Measurements from ENCODE around the gene ANKRD52. TPM values are rescaled to one million over a fixed set of nuclear protein-coding genes. Genes with fewer than 3 reads are reported as not detected.

ANKRD52 gene
- total RNA-seq, 1 donor, result 8.4 TPM

DNA sequence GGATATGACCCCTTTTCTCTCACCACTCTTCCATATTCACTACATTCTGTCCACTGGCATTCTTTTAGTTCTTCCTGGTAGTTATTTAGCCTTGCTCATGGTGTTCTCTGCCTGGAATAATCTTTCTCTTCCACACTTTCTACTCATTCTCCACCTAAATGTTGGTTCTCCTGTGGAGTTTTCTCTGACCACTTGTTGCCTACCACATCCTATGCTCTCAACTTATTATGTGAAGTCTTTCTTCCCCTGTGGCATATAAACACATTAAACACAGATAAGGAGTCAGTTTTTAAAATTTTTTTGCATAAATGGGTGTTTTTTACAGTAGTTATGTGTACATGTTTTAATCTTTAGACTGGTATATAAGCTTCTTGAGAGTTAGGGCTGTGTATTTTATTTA lies 65.6 kb downstream of the ANKRD52 start:
- H3K4me3 ChIP-seq (ENCODE audit: low read length), result no peak overlapping the region
- no peaks in the 10 kb centered on the region for H3K27me3 ChIP-seq (ENCODE audit: insufficient read depth, low read length)

DNA sequence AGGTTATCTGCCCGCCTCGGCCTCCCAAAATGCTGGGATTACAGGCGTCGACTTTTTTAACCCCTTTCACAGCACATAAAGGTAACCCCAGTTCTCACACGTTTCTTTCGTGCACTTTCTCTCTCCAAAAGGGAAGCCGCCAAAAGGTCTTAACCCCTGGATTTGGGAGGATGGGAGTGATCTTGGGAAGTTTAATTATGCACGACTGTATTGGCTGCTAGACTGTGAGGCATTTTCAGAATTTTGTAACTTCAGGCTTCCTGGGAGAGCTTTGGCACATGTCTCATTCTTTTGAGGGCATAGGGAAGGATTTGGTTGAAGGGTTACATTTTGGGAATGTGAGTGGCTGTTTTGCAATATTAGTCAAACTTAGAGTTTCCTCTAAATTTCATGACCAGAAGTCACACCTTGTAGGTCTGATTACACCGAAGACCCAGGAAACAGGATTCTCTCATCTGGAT lies 67.5 kb downstream of the ANKRD52 start:
- peaks cover 35% of the 10 kb centered on the region for H3K4me1 ChIP-seq (ENCODE audit: insufficient read depth, low read length)
- H3K4me3 ChIP-seq (ENCODE audit: low read length), result no peak overlapping the region
- no peaks in the 10 kb centered on the region for H3K27me3 ChIP-seq (ENCODE audit: insufficient read depth, low read length)
- no peaks in the 10 kb centered on the region for H3K9me3 ChIP-seq (ENCODE audit: low read depth, low read length)

More for the DNA sequence above, 65.6 kb downstream of the ANKRD52 start:
- H3K4me1 ChIP-seq (ENCODE audit: insufficient read depth, low read length), result peaks cover 25% of the 10 kb centered on the region
- no peaks in the 10 kb centered on the region for H3K9me3 ChIP-seq (ENCODE audit: low read depth, low read length)

- Histone ChIP-seq H3K9me3 (ENCODE audit: low read depth, low read length) (no peaks in the 10 kb centered on the region), H3K27me3 (ENCODE audit: insufficient read depth, low read length) (no peaks in the 10 kb centered on the region), H3K4me3 (ENCODE audit: low read length) (peak overlapping the region; percentile 74), H3K4me1 (ENCODE audit: insufficient read depth, low read length) (peaks cover 35% of the 10 kb centered on the region)
Measured at GRCh38 chr12:56189918-56190694, 68.1 kb downstream of the ANKRD52 start.

DNA sequence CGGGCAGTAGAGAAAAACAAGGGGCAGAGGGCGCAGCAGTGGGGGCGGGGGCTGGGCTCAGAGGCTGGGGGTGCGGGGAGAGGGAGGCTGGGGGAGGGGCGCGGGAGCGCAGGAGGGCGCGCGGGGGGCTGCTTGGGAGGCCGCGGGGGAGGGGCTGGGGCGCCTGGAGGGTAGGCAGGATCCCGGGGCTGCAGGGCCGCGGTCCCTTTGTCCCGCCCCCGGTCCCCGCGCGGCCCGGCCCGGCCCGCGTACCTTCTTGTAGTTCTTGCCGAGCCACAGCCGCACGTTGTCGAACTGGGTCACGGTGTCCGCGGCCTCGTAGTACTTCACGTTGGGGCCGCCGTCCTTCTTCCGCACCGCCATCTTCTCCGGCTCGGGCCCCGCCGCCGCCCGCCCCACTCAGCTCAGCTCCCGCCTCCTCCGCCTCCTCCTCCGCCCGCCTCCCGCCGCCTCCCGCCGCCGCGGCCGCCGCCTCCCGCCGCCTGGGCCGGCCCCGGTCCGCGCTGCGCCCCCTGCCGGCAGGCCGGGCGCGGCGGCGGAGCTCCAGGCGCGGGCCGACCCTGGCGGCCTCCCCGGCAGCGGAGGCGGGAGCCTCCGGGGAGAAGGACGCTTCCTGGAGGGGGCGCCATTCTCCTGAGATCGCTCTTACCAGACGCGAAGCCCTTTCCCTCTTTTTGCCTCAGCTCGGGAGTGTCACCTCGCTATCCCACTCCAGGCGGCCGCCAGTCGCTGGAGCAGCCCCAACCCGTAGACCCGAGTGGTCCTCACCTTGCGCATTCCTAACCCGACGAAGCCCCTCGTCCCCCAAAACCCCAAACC lies 68.9 kb downstream of the ANKRD52 start, which contains the start of gene SMARCC2:
Gene SMARCC2, minus strand, starts transcription at position 385 of the 819 bp plus-strand sequence. Its CDS starts 22 bp downstream, at position 363.
- H3K27me3 ChIP-seq (ENCODE audit: insufficient read depth, low read length), result no peaks in the 10 kb centered on the region
- no peaks in the 10 kb centered on the region for H3K9me3 ChIP-seq (ENCODE audit: low read depth, low read length)
- H3K4me3 ChIP-seq (ENCODE audit: low read length), result peak within 1 kb of the TSS; percentile 74
- peaks cover 35% of the 10 kb centered on the region for H3K4me1 ChIP-seq (ENCODE audit: insufficient read depth, low read length)

DNA sequence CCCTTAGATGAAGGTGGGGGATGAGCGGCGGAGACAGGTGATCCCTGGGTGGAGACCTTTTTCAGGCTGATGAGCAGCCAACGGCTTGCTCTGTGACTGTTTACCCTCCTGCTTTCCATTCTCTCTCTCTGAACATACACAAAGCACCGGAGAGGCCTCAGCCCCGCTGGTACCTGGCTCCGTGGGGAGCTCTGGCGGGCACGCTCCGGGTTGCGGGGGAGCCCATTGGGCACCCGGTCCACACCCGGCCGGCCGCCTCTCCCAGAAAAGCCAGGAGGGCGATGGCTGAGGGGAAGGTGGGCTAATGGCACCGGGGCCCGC lies 69.4 kb downstream of the ANKRD52 start:
- Histone ChIP-seq H3K4me1 (ENCODE audit: insufficient read depth, low read length) (peaks cover 35% of the 10 kb centered on the region), H3K27me3 (ENCODE audit: insufficient read depth, low read length) (no peaks in the 10 kb centered on the region), H3K9me3 (ENCODE audit: low read depth, low read length) (no peaks in the 10 kb centered on the region), H3K4me3 (ENCODE audit: low read length) (peak overlapping the region; percentile 54)

DNA sequence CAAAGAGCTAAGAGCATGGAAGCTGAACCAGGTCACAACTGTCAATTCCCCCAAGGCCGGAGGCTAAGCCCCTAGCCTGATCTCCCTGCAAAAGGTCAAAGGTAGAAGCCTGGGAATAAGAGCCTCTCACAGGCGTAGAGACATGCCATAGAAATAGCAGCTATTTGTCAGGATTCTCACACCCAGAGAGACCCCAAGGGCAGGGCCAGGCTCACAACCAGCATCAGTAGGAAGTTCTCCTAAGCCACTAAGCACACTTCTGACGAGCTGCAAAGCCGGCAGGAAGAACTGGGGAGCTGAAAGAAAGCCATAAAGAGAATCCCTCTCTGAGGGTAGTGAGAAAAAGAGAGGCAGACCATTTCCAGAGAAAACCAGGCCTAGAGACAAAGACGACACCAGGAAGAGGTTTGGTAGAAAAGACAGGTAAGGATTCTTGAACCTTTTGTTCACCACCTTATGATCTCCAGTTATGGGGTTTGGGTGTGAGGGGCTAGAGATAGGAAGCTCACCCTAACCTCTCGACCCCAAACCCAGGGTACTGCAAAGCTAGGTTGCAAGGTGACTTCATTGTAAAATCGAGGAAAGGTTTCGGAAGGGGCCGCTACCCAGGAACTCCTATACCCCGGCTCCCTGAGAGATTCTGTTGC lies 69.9 kb downstream of the ANKRD52 start:
- H3K9me3 ChIP-seq (ENCODE audit: low read depth, low read length), result no peaks in the 10 kb centered on the region
- no peaks in the 10 kb centered on the region for H3K27me3 ChIP-seq (ENCODE audit: insufficient read depth, low read length)
- peaks cover 35% of the 10 kb centered on the region for H3K4me1 ChIP-seq (ENCODE audit: insufficient read depth, low read length)
- peak overlapping the region; percentile 54 for H3K4me3 ChIP-seq (ENCODE audit: low read length)

Other genes starting within 250 kb of the ANKRD52 start
- gene IKZF4, start 237.3 kb downstream of the ANKRD52 start, total RNA-seq, result 1.3 TPM
- 1,312 TPM for gene RPS26, start 216.5 kb downstream of the ANKRD52 start, total RNA-seq
- 1.4 TPM for gene ERBB3, start 178.2 kb downstream of the ANKRD52 start, total RNA-seq
- gene PA2G4, start 153.8 kb downstream of the ANKRD52 start, total RNA-seq, result 103 TPM
- gene RPL41, start 141.8 kb downstream of the ANKRD52 start, total RNA-seq, result 5,493 TPM
- 8.6 TPM for gene ZC3H10, start 140.1 kb downstream of the ANKRD52 start, total RNA-seq
- gene ESYT1, start 130.1 kb downstream of the ANKRD52 start, total RNA-seq, result 62.1 TPM
- gene MYL6B, start 105.8 kb downstream of the ANKRD52 start, total RNA-seq, result 2.1 TPM
- gene MYL6, start 100.0 kb downstream of the ANKRD52 start, total RNA-seq, result 729 TPM
- gene SMARCC2, start 68.9 kb downstream of the ANKRD52 start, total RNA-seq, result 61.1 TPM
- gene RNF41, start 36.5 kb downstream of the ANKRD52 start, total RNA-seq, result 34.3 TPM
- 8.9 TPM for gene NABP2, start 34.0 kb downstream of the ANKRD52 start, total RNA-seq
- not detected for gene SLC39A5, start 28.3 kb downstream of the ANKRD52 start, total RNA-seq
- gene COQ10A, start 8.6 kb upstream of the ANKRD52 start, total RNA-seq, result 14.8 TPM
- gene CS, start 41.9 kb upstream of the ANKRD52 start, total RNA-seq, result 148 TPM
- gene CNPY2, start 57.6 kb upstream of the ANKRD52 start, total RNA-seq, result 22.6 TPM
- gene PAN2, start 75.6 kb upstream of the ANKRD52 start, total RNA-seq, result 39.8 TPM
- 23.5 TPM for gene IL23A, start 80.5 kb upstream of the ANKRD52 start, total RNA-seq
- 95.2 TPM for gene STAT2, start 101.7 kb upstream of the ANKRD52 start, total RNA-seq
- not detected for gene APOF, start 104.5 kb upstream of the ANKRD52 start, total RNA-seq
- 1.3 TPM for gene TIMELESS, start 191.0 kb upstream of the ANKRD52 start, total RNA-seq
- gene MIP, start 196.3 kb upstream of the ANKRD52 start, total RNA-seq, result not detected
- gene SPRYD4, start 210.2 kb upstream of the ANKRD52 start, total RNA-seq, result 2.9 TPM
- gene GLS2, start 229.8 kb upstream of the ANKRD52 start, total RNA-seq, result 1.2 TPM

All from mononuclear cell (primary cell).